GM06990 (cell line): ENCODE results near the gene CDK15.

Source experiments
- DNase-seq: peaks from one replicate; pipeline ENCODE4 v3.0.0-alpha.2; 2011; ENCODE audit not compliant: insufficient read length; ENCODE audit errors: extremely low read depth
- H3K27me3 ChIP-seq: replicated peaks from 2 replicates; pipeline ENCODE4 v1.6.0; 2011; ENCODE audit warnings: low read length; ENCODE audit not compliant: control insufficient read depth, insufficient read depth
- H3K36me3 ChIP-seq: 2 replicates; pipeline ENCODE4 v1.5.1; 2011; ENCODE audit warnings: low read length; ENCODE audit not compliant: control insufficient read depth, insufficient read depth
- H3K4me3 ChIP-seq: replicated peaks from 2 replicates; pipeline ENCODE4 v1.5.1; 2011; ENCODE audit warnings: low read depth, mild to moderate bottlenecking, control low read depth, low read length
- CTCF ChIP-seq: IDR thresholded peaks from 2 replicates; pipeline ENCODE4 v1.5.1; 2011; ENCODE audit warnings: low read length, control low read depth, mild to moderate bottlenecking, inconsistent platforms; ENCODE audit not compliant: insufficient read depth, poor library complexity, severe bottlenecking

The CDK15 gene

GRCh38 chr2:201904538-201905420 is 98.4 kb downstream of the CDK15 start:
- no peak for DNase-seq
- H3K4me3 ChIP-seq = no peak overlapping the region
- H3K27me3 ChIP-seq = no peaks in the 10 kb centered on the region
- no peaks in the 10 kb centered on the region for H3K36me3 ChIP-seq
- TF ChIP-seq CTCF = no peak

GRCh38 chr2:201906777-201907562 is 100.6 kb downstream of the CDK15 start:
- no peaks in the 10 kb centered on the region for H3K36me3 ChIP-seq
- H3K4me3 ChIP-seq = no peak overlapping the region
- no peaks in the 10 kb centered on the region for H3K27me3 ChIP-seq
- no peak for TF ChIP-seq CTCF
- DNase-seq = no peak

GRCh38 chr2:201907563-201907881 is 101.2 kb downstream of the CDK15 start:
- H3K27me3 ChIP-seq = no peaks in the 10 kb centered on the region
- TF ChIP-seq CTCF = no peak
- no peak for DNase-seq
- no peak overlapping the region for H3K4me3 ChIP-seq
- no peaks in the 10 kb centered on the region for H3K36me3 ChIP-seq

GRCh38 chr2:201908901-201909300 is 102.6 kb downstream of the CDK15 start:
- Histone ChIP-seq H3K27me3 (no peaks in the 10 kb centered on the region), H3K36me3 (no peaks in the 10 kb centered on the region), H3K4me3 (no peak overlapping the region)
- TF ChIP-seq CTCF = no peak
- no peak for DNase-seq

GRCh38 chr2:201909348-201909747 is 103.0 kb downstream of the CDK15 start:
- no peak for DNase-seq
- Histone ChIP-seq H3K27me3 (no peaks in the 10 kb centered on the region), H3K36me3 (no peaks in the 10 kb centered on the region), H3K4me3 (no peak overlapping the region)
- no peak for TF ChIP-seq CTCF
